ENCODE results near the gene CNGB1. TPM values are rescaled to one million over a fixed set of nuclear protein-coding genes. Genes with fewer than 3 reads are reported as not detected.
"Not testable (repeated sequence)": the region's sequence is repeated elsewhere in the genome, so short reads cannot be mapped to it uniquely, and the experiment has no call there.

The CNGB1 gene
- total RNA-seq, 1 experiment from 2014 or later: not detected

- no peak for DNase-seq
- H3K4me1 ChIP-seq: peaks cover 7% of the 10 kb centered on the region; the same call in 1 of the 2 replicates
- no peaks in the 10 kb centered on the region for H3K36me3 ChIP-seq
- no peaks in the 10 kb centered on the region for H3K27me3 ChIP-seq
- H3K27ac ChIP-seq: no peak overlapping the region
- H3K4me3 ChIP-seq: no peak overlapping the region
- H3K9me3 ChIP-seq (replicated peaks): no peaks in the 10 kb centered on the region
Measured at GRCh38 chr16:57992084-57992483, 21.2 kb upstream of the CNGB1 start.

- H3K4me3 ChIP-seq: no peak overlapping the region
- H3K27me3 ChIP-seq: no peaks in the 10 kb centered on the region
- H3K27ac ChIP-seq: no peak overlapping the region
- H3K4me1 ChIP-seq: peaks cover 7% of the 10 kb centered on the region; the same call in 1 of the 2 replicates
- H3K36me3 ChIP-seq: no peaks in the 10 kb centered on the region
- H3K9me3 ChIP-seq (replicated peaks): no peaks in the 10 kb centered on the region
- DNase-seq: no peak
Measured at GRCh38 chr16:57991551-57992059, 20.7 kb upstream of the CNGB1 start.

GRCh38 chr16:57988929-57989328 lies 18.0 kb upstream of the CNGB1 start:
- Histone ChIP-seq H3K4me3 (no peak overlapping the region), H3K9me3 (replicated peaks) (no peaks in the 10 kb centered on the region), H3K36me3 (no peaks in the 10 kb centered on the region), H3K27me3 (no peaks in the 10 kb centered on the region), H3K4me1 (peaks cover 7% of the 10 kb centered on the region; the same call in 1 of the 2 replicates), H3K27ac (no peak overlapping the region)
- DNase-seq: no peak

- DNase-seq: no peak
- no peak overlapping the region for H3K27ac ChIP-seq
- no peaks in the 10 kb centered on the region for H3K36me3 ChIP-seq
- no peak overlapping the region for H3K4me3 ChIP-seq
- H3K27me3 ChIP-seq: no peaks in the 10 kb centered on the region
- no peaks in the 10 kb centered on the region; the same call in 1 of the 2 replicates for H3K4me1 ChIP-seq
- H3K9me3 ChIP-seq (replicated peaks): no peaks in the 10 kb centered on the region
Measured at GRCh38 chr16:57987441-57988177, 16.7 kb upstream of the CNGB1 start.

- DNase-seq: no peak
- no peaks in the 10 kb centered on the region for H3K36me3 ChIP-seq
- no peak overlapping the region for H3K27ac ChIP-seq
- no peaks in the 10 kb centered on the region for H3K27me3 ChIP-seq
- H3K4me3 ChIP-seq: no peak overlapping the region
- H3K4me1 ChIP-seq: peaks cover 11% of the 10 kb centered on the region
- no peaks in the 10 kb centered on the region for H3K9me3 ChIP-seq (replicated peaks)
Measured at GRCh38 chr16:57986196-57986595, 15.3 kb upstream of the CNGB1 start.

GRCh38 chr16:57985204-57986181 lies 14.6 kb upstream of the CNGB1 start:
- Histone ChIP-seq H3K27me3 (no peaks in the 10 kb centered on the region), H3K36me3 (no peaks in the 10 kb centered on the region), H3K27ac (no peak overlapping the region), H3K9me3 (replicated peaks) (no peaks in the 10 kb centered on the region), H3K4me3 (no peak overlapping the region), H3K4me1 (peaks cover 11% of the 10 kb centered on the region)
- DNase-seq: no peak

GRCh38 chr16:57984443-57985203 lies 13.7 kb upstream of the CNGB1 start:
- Histone ChIP-seq H3K36me3 (no peaks in the 10 kb centered on the region), H3K27me3 (peaks cover under 1% of the 10 kb centered on the region; the same call in 1 of the 2 replicates), H3K9me3 (replicated peaks) (no peaks in the 10 kb centered on the region), H3K4me3 (no peak overlapping the region), H3K27ac (no peak overlapping the region), H3K4me1 (peaks cover 11% of the 10 kb centered on the region)
- DNase-seq: no peak

GRCh38 chr16:57982385-57982784 lies 11.5 kb upstream of the CNGB1 start:
- no peaks in the 10 kb centered on the region for H3K36me3 ChIP-seq
- H3K4me1 ChIP-seq: peaks cover 11% of the 10 kb centered on the region
- H3K27ac ChIP-seq: no peak overlapping the region
- no peaks in the 10 kb centered on the region for H3K9me3 ChIP-seq (replicated peaks)
- H3K27me3 ChIP-seq: peaks cover 12% of the 10 kb centered on the region
- DNase-seq: no peak
- no peak overlapping the region for H3K4me3 ChIP-seq

- no peaks in the 10 kb centered on the region for H3K36me3 ChIP-seq
- no peak overlapping the region for H3K4me3 ChIP-seq
- no peaks in the 10 kb centered on the region for H3K9me3 ChIP-seq (replicated peaks)
- H3K27me3 ChIP-seq: peaks cover 12% of the 10 kb centered on the region
- peak; percentile 49 to 56 for DNase-seq
- no peak overlapping the region for H3K27ac ChIP-seq
- peaks cover 11% of the 10 kb centered on the region for H3K4me1 ChIP-seq
Measured at GRCh38 chr16:57981636-57982035, 10.7 kb upstream of the CNGB1 start.

- no peak overlapping the region for H3K4me3 ChIP-seq
- H3K36me3 ChIP-seq: no peaks in the 10 kb centered on the region
- H3K4me1 ChIP-seq: peaks cover 11% of the 10 kb centered on the region
- no peak for DNase-seq
- H3K27ac ChIP-seq: no peak overlapping the region
- peaks cover 12% of the 10 kb centered on the region for H3K27me3 ChIP-seq
- no peaks in the 10 kb centered on the region for H3K9me3 ChIP-seq (replicated peaks)
Measured at GRCh38 chr16:57979006-57979585, 8.2 kb upstream of the CNGB1 start.

- H3K36me3 ChIP-seq; H3K4me3 ChIP-seq; H3K9me3 ChIP-seq (replicated peaks); H3K27ac ChIP-seq; DNase-seq: not testable (repeated sequence)
- Histone ChIP-seq H3K27me3 (peaks cover 12% of the 10 kb centered on the region), H3K4me1 (peaks cover 11% of the 10 kb centered on the region)
Measured at GRCh38 chr16:57978070-57978465, 7.1 kb upstream of the CNGB1 start.

GRCh38 chr16:57977418-57978069 lies 6.6 kb upstream of the CNGB1 start:
- no peak for DNase-seq
- Histone ChIP-seq H3K9me3 (replicated peaks) (no peaks in the 10 kb centered on the region), H3K36me3 (no peaks in the 10 kb centered on the region), H3K4me1 (peaks cover 11% of the 10 kb centered on the region), H3K4me3 (no peak overlapping the region), H3K27me3 (peaks cover 12% of the 10 kb centered on the region), H3K27ac (no peak overlapping the region)

- Histone ChIP-seq H3K27me3 (peaks cover 12% of the 10 kb centered on the region), H3K9me3 (replicated peaks) (no peaks in the 10 kb centered on the region), H3K4me3 (no peak overlapping the region), H3K36me3 (no peaks in the 10 kb centered on the region), H3K27ac (no peak overlapping the region), H3K4me1 (no peaks in the 10 kb centered on the region)
- no peak for DNase-seq
Measured at GRCh38 chr16:57976331-57976796, 5.4 kb upstream of the CNGB1 start.
